ENCODE results near the gene LBX1.

LBX1 gene

GRCh38 chr10:101241840-101242707, 12.8 kb upstream of the LBX1 start:
- no peak for DNase-seq

DNA sequence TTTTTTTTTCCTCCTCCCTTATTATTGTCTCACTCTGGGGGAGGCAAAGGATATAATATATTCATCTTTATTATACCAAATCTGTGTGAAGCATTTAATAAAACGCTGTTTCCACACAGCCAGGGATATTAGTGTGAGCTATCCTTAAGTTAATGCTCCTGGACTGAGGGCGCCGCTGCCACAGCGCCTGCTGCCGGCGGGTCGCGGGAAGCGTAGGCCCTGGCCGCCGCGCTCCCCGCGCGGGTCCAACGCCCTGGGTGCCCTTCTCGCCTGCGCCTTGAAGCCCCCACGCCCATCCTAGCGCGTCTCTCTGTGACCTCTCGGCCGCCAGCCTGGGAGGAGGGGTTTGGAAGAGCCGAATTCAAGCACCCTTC, 9.5 kb upstream of the LBX1 start:
- no peak for DNase-seq

DNA sequence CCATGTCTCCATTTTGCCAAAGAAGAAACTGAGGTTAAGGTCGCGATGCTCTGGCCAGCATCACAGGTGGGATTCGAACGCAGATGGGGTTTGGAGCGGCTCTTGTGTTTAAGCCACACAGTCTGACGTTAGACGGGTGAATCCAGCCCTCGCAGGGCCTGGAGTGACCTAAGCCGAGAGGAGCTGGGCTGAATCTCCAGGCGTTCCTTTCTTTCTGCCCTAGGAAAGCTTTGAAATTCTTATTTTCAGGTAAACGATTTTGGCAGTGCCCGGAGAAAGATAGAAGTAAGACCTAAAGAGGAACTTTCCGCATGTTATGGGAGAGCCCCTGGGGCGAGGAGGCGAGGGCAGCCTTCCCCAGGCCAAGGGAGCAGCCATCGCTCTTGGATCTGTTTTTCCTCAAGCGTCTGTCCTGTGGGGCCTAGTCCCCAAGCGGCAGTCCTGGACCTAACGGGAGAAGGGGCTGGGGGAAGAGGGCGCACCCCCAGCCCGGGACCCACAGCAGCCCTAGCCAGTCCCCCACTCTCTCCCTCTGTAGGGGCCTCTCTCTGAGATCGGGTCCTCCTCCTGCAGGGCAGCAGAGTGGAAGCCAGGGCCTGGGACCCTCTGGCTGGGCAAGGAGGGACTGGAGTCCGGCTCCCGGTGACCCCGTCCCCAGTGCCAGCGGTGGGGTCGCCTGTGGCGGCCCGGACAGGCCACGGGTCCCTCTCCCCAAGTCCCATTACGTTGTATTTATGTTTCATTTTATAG, 8.9 kb upstream of the LBX1 start:
- no peak for DNase-seq

DNA sequence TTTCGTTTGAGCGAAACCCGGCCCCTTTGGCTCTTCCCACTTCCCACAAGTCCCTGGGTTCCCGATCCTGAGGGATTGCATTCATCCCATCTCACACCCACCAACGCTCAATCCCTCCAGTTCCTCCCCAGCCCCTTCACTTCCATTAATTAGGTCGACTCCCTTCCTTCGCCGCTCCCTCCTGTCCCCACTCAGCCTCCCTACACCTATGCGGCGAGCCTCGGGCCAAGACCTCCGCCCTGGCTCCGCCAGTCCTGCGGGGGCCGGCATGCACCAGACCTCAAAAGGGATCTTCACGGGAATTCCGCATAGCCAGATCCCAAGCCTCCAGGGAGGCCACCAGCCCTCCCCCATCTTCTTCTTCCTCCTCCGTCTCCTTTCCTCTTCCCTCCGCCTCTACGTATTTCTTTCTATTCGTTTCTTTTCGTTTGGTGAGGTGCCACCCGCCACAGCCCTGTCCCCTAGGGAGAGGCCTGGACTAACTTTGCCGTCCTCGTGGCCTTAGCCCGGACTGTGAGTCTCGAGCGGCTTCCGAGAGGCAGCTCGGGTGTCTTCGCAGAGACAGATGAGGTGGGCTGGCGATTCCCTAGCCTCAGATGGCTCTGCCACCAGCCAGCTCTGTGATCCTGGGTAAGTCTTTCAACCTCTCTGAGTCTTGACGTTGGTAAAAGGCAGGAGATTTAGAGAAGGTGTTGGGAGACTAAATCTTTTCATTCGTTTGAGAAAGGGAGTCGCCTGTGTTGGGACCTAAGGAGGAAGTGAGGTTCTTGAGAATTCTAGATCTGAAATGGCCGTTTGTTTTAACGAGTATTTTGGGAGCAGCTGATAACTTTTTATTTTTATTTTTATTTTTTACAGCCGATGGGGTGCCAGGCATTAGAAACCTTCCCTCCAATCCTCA, 8.1 kb upstream of the LBX1 start:
- DNase-seq, result no peak

DNA sequence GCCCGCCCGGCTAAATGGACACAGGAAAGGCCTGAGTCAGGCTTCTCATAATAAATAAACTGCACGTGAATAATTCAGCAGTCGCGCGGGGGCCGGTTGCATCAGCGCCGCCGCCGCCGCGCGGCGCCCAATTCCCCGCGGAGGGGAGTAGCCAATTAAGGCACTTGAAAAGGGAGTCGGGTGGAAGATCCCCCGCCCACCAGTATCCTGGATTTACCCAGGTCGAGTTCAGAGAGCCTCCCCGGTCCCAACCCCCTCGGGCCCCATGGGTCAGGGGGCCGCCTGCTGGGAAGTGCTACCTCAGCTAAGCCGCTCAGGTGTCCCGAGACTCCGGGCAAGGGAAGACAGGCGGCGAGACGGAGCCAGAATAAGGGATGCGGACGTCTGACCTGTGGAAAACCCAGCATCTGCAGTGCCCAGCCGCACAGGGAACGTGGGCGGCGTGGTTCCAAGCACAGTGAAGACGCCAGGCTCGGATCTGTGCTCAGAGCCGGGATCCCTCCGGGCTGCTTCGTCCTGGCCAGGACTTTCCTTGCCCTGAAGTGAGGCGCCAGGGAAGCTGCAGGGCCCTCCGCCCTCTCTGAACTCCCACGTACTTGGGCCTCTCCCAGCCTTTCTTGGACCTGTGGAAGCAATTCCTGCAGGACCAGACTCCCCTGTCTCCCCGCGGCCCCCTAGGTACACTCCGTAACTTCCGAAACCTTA, 7.3 kb upstream of the LBX1 start:
- DNase-seq, result no peak

- DNase-seq, result no peak
Observed at GRCh38 chr10:101235766-101236165, 6.5 kb upstream of the LBX1 start.

- DNase-seq, result no peak
Observed at GRCh38 chr10:101234333-101234732, 5.1 kb upstream of the LBX1 start.

DNA sequence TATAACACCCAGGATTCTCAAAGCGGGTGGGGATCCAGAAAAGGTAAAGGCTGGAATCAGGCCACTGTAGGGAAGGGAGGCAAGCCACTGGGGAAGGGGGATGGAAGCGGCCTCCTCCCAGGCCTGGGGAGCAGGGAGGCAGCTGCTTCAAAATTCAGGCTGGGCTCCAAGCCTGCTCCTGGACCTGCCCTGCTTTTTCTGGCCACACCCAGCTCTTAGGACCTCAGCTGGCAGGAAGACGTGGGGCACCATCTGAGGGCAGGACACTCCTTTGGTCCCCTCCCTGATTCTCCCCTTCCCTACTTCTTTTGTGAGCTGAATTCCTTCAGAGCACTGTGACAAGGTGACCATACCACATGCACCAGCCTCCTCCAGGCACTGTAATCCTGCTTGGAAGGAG, 4.6 kb upstream of the LBX1 start:
- no peak for DNase-seq

DNA sequence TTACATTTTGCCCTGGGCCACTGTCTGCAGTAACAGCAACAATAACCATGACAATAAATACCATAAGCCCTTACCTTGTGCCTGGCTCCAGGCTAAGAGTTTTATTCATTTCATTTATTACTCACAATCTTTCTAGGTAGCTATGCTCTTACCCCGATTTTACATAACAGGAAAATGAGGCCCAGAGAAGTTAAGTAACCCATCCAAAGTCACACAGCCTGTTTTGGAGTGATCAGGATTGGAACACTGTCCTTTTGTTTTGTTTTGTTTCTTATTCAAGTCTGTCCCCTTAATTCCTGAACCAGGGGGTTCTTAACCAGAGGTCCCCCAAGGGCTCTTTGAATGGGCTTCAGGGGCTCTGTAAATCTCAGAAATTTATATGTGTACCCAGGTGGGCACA, 4.2 kb upstream of the LBX1 start:
- DNase-seq, result no peak

- DNase-seq, result no peak
Observed at GRCh38 chr10:101231912-101232689, 2.8 kb upstream of the LBX1 start.

GRCh38 chr10:101231092-101231491, 1.8 kb upstream of the LBX1 start:
- DNase-seq, result no peak

- DNase-seq, result no peak
Observed at GRCh38 chr10:101230183-101230917, 1.1 kb upstream of the LBX1 start.

DNA sequence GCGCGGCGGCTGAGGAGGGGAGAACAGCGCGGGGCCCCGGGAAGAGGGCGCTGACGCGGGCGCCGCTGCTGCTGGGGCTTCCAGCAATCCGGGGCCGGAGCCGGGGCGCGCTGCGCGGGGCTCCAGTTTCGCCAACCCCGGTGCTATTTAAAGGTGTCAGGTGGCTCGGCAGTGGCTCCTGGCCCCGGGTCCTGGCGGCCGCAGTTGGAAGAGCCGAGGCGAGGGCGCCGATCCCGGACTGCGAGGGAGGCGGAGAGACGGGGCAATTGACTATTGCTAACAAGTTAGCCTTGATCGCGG, 347 bp downstream of the LBX1 start:
- DNase-seq, result no peak

- DNase-seq, result no peak
Observed at GRCh38 chr10:101228153-101228965, 904 bp downstream of the LBX1 start.

DNA sequence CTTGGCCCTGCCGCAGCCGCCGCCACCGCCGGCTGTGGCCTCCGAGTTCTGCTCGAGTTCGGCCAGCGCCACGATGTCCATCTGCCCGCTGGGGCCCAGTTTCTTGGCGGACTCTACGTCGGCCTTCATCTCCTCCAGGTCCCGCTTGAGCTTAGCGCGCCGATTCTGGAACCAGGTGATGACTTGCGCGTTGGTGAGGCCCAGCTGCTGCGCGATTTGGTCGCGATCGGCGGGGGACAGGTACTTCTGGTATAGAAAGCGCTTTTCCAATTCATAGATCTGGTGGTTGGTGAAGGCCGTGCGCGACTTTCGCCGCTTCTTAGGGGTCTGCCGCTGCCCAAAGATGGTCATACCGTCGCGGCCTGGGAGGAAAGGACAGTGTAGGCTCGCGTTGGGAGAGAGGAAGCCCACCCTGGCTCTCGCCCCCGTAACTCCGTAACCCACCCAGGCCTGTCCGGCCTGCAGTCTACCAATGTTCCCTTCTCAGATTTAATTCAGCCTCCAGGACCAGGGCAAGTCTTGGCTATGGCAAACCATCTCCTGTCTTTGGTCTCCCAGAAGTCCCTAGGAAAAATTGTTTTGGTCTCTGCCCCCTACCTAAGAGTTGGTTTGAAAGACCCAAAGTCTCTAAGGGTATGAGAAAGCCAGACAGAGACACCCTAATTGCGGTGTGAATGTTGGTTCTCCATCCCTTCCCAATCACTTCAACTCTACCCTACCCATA, 1.7 kb downstream of the LBX1 start:
- DNase-seq, result no peak

DNA sequence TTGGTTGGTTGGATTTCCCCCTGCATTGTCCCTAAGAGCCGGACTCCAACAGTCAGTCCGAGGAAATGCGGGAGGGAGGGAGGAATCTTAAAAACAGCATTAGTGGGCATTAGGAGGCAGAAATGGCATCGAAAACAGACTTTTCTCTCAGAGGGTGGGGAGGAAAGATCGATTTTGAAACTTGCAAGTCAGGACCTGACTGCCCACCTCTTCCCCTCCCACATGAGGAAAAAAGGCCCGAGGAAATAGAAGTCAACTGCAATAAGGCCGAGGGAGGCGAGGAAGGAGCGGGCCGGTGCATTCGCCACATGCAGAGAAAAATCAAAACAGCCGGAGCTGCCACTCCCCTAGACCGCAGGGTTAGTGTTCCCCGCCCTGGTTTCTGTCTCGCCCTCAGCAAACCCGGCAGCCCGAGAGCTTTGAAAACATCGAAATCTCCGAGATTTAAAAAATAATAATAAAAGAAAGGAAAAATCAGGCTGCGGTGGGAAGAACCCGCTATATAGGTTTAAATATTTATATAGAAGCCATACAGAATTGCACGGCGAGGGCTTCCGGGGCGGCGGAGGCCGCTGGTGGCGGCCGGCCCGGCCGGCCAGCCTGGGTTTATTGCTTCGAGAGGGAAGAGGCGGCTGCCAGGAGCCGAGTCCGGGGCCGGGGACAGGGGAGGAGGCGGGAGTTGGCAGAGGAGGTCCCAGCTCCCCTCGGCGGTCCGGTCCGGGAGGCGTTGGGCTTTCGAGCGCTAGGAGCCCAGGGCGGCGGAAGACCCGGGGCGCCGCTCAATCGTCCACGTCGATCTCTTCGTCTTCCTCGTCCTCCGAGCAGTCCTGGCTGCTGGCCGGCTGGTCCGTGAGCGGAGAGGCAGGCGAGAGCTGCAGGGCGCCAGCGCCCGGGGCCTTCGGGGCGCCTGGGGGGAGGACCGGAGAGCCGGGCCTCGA, 2.5 kb downstream of the LBX1 start:
- DNase-seq, result no peak

- DNase-seq, result no peak
Observed at GRCh38 chr10:101225846-101226421, 3.3 kb downstream of the LBX1 start.

Measured in effector CD4-positive, alpha-beta T cell (primary cell).